ENCODE measurements around the gene PLXNA4.

GRCh38 chr7:132296820-132297219 is 279.4 kb downstream of the PLXNA4 start:
- TF ChIP-seq CTCF (conservative IDR thresholded peaks at IDR 0.05; ENCODE audit: low read depth, low read length) = no peak
- no peak for TF ChIP-seq EZH2 (IDR thresholded peaks at IDR 0.05; ENCODE audit: borderline replicate concordance, low read depth, low read length, poor library complexity, severe bottlenecking)

Measured in A673 (cell line).